Ishikawa (cell line): ENCODE results near the gene WBP1L.

ENCODE experiments used
- CEBPB ChIP-seq: IDR thresholded peaks from 2 replicates; pipeline ENCODE4 v1.6.1; 2012
- CREB1 ChIP-seq: IDR thresholded peaks from 2 replicates; pipeline ENCODE4 v1.6.1; 2012; ENCODE audit warnings: low read depth
- EGR1 ChIP-seq: IDR thresholded peaks from 2 replicates; pipeline ENCODE4 v1.6.1; 2012
- EP300 ChIP-seq: IDR thresholded peaks from 2 replicates; pipeline ENCODE4 v1.6.1; 2012; ENCODE audit warnings: borderline replicate concordance
- FOXM1 ChIP-seq: IDR thresholded peaks from 2 replicates; pipeline ENCODE4 v1.6.1; 2012; ENCODE audit warnings: low read depth, borderline replicate concordance
- MAX ChIP-seq: IDR thresholded peaks from 2 replicates; pipeline ENCODE4 v1.6.1; 2012
- NFIC ChIP-seq: IDR thresholded peaks from 2 replicates; pipeline ENCODE4 v1.6.1; 2012
- RAD21 ChIP-seq: IDR thresholded peaks from 2 replicates; pipeline ENCODE4 v1.6.1; 2012; ENCODE audit warnings: low read depth
- REST ChIP-seq: IDR thresholded peaks from 2 replicates; pipeline ENCODE4 v1.6.1; 2012; ENCODE audit warnings: low read depth, mild to moderate bottlenecking
- TAF1 ChIP-seq: IDR thresholded peaks from 2 replicates; pipeline ENCODE4 v1.6.1; 2012; ENCODE audit warnings: low read depth, mild to moderate bottlenecking
- TCF12 ChIP-seq: IDR thresholded peaks from 2 replicates; pipeline ENCODE4 v1.6.1; 2012; ENCODE audit warnings: low read depth
- TEAD4 ChIP-seq: IDR thresholded peaks from 2 replicates; pipeline ENCODE4 v1.6.1; 2012
- USF1 ChIP-seq: IDR thresholded peaks from 2 replicates; pipeline ENCODE4 v1.6.1; 2012
- YY1 ChIP-seq: IDR thresholded peaks from 2 replicates; pipeline ENCODE4 v1.6.1; 2012; ENCODE audit warnings: low read depth
- ZBTB7A ChIP-seq: IDR thresholded peaks from 2 replicates; pipeline ENCODE4 v1.6.1; 2012; ENCODE audit warnings: low read depth

The WBP1L gene

GRCh38 chr10:102773986-102774385 lies 30.2 kb downstream of the WBP1L start:
- no peak for TF ChIP-seq USF1

- TF ChIP-seq REST (no peak), MAX (no peak), CEBPB (no peak), FOXM1 (no peak), USF1 (no peak), NFIC (no peak), EP300 (no peak), RAD21 (no peak), EGR1 (no peak), CREB1 (no peak), TAF1 (no peak), ZBTB7A (no peak)
Observed at GRCh38 chr10:102775201-102775934, 31.6 kb downstream of the WBP1L start.

GRCh38 chr10:102775935-102776669 lies 32.4 kb downstream of the WBP1L start:
- TF ChIP-seq NFIC (no peak), CEBPB (no peak), EP300 (no peak), TAF1 (no peak), RAD21 (no peak), FOXM1 (no peak), USF1 (no peak), YY1 (no peak), MAX (no peak), ZBTB7A (no peak), REST (no peak), CREB1 (no peak), TCF12 (no peak), TEAD4 (no peak), EGR1 (no peak)

GRCh38 chr10:102776779-102777456 lies 33.2 kb downstream of the WBP1L start:
- TF ChIP-seq TEAD4 (peak; percentile 51; the same call in 1 of the 2 replicates), EP300 (no peak), MAX (0 out of 2 replicates have a peak, but pooled peaks have one; percentile 33)

GRCh38 chr10:102777711-102778453 lies 34.1 kb downstream of the WBP1L start:
- TF ChIP-seq REST: no peak
- TF ChIP-seq USF1: no peak
- TF ChIP-seq CREB1: no peak
- TF ChIP-seq TEAD4: no peak
- TF ChIP-seq YY1: no peak
- TF ChIP-seq FOXM1: no peak
- no peak for TF ChIP-seq MAX
